Prostate gland (tissue), 2 donors: ENCODE measurements around the gene AGBL3. TPM values are rescaled to one million over a fixed set of nuclear protein-coding genes. Genes with fewer than 3 reads are reported as not detected.

Experiments
- DNase-seq: peaks from one replicate; pipeline ENCODE4 v3.0.0-alpha.2; 2019; ENCODE audit warnings: low spot score
- H3K27ac ChIP-seq, 2 donors: fragments of 200-600 bp; sonication (generic); 2 replicates each; pipeline ENCODE4 v1.5.1; 2017 to 2019
- H3K27me3 ChIP-seq: fragments of 200-600 bp; sonication (generic); replicated peaks from 2 replicates; pipeline ENCODE4 v1.5.1; 2019; ENCODE audit not compliant: insufficient read depth
- H3K36me3 ChIP-seq, 2 donors: fragments of 200-600 bp; sonication (generic); 1 replicate in 1 of 2; 2 replicates in 1 of 2; pipeline versions ENCODE4 v1.5.1 to v1.8.1; 2017 to 2019
- H3K4me1 ChIP-seq: fragments of 200-600 bp; sonication (generic); replicated peaks from 2 replicates; pipeline ENCODE4 v1.5.1; 2019
- H3K4me3 ChIP-seq, 2 donors: fragments of 200-600 bp; sonication (generic); 2 replicates each; pipeline ENCODE4 v1.5.1; 2017 to 2019
- H3K9me3 ChIP-seq: fragments of 200-600 bp; sonication (generic); 2 replicates; pipeline ENCODE4 v1.5.1; 2017
- CTCF ChIP-seq, 4 experiments: fragments of 200-600 bp in 2 of 4; fragments of 450-650 bp in 2 of 4; sonication (generic) in 2 of 4; IDR thresholded peaks; 1 replicate in 3 of 4; 2 replicates in 1 of 4; pipeline ENCODE4 v1.5.1; 2016 to 2019; ENCODE audit warnings: antibody characterized with exemption in 4 of 4, mild to moderate bottlenecking in 2 of 4, moderate library complexity in 2 of 4
- POLR2A ChIP-seq: fragments of 450-650 bp; IDR thresholded peaks from one replicate; pipeline ENCODE4 v1.6.1; 2016; ENCODE audit warnings: antibody characterized with exemption, mild to moderate bottlenecking
- POLR2AphosphoS5 ChIP-seq: sonication (generic); formaldehyde crosslinking; IDR thresholded peaks from one replicate; pipeline ENCODE4 v1.6.1; 2017; ENCODE audit warnings: antibody characterized with exemption
- WGBS: methylation state at CpG from one replicate; pipeline ENCODE4 v1.1.5; 2018; 5-methylcytosine and 5-hydroxymethylcytosine counted together
- intact Hi-C: fragments of 100-400 bp; cut with DNase I; formaldehyde crosslinking; loops from one replicate; pipeline ENCODE4 v1.14.2; 2022
- total RNA-seq, 2 donors: library from RNA; depleted of rRNA; stranded (reverse); fragments of >200 nt; gene quantifications; one replicate each; pipeline ENCODE4 v1.1.0, GENCODE V29; 2016

AGBL3 gene
- total RNA-seq, 2 donors from 2014 or later, result 1.4 to 2.6 TPM

- Histone ChIP-seq H3K27ac (no peak overlapping the region), H3K4me3 (no peak overlapping the region), H3K4me1 (no peaks in the 10 kb centered on the region), H3K27me3 (no peaks in the 10 kb centered on the region), H3K9me3 (no peaks in the 10 kb centered on the region), H3K36me3 (peaks cover 0 to 3% of the 10 kb centered on the region in 2 donors)
- TF ChIP-seq POLR2A (no peak), POLR2AphosphoS5 (no peak), CTCF (IDR thresholded peaks at IDR 0.05) (no peak)
- 95% methylated on average over 2 of the region's 2 CpGs for WGBS
- DNase-seq, result no peak
- intact Hi-C loops, result no loop called here
Observed at GRCh38 chr7:134993877-134994456, 7.7 kb downstream of the AGBL3 start.

- no peak overlapping the region for H3K27ac ChIP-seq
- no peak overlapping the region for H3K4me3 ChIP-seq
- WGBS, result 76% methylated on average over 6 of the region's 6 CpGs
- TF ChIP-seq POLR2AphosphoS5 (no peak), CTCF (IDR thresholded peaks at IDR 0.05) (no peak), POLR2A (no peak)
- no peak for DNase-seq
- H3K4me1 ChIP-seq, result no peaks in the 10 kb centered on the region
- intact Hi-C loops, result no loop called here
- no peaks in the 10 kb centered on the region for H3K27me3 ChIP-seq
- no peaks in the 10 kb centered on the region for H3K9me3 ChIP-seq
- H3K36me3 ChIP-seq, result peaks cover 0 to 3% of the 10 kb centered on the region in 2 donors
Observed at GRCh38 chr7:134995239-134996096, 9.2 kb downstream of the AGBL3 start.

- TF ChIP-seq POLR2A (no peak), POLR2AphosphoS5 (no peak), CTCF (IDR thresholded peaks at IDR 0.05) (no peak)
- Histone ChIP-seq H3K36me3 (peaks cover 0 to 3% of the 10 kb centered on the region in 2 donors), H3K4me1 (no peaks in the 10 kb centered on the region), H3K9me3 (no peaks in the 10 kb centered on the region), H3K27me3 (no peaks in the 10 kb centered on the region), H3K27ac (no peak overlapping the region), H3K4me3 (no peak overlapping the region)
- 42% methylated on average over 2 of the region's 2 CpGs for WGBS
- DNase-seq, result no peak
- intact Hi-C loops, result no loop called here
Observed at GRCh38 chr7:134996097-134996550, 9.8 kb downstream of the AGBL3 start.

DNA sequence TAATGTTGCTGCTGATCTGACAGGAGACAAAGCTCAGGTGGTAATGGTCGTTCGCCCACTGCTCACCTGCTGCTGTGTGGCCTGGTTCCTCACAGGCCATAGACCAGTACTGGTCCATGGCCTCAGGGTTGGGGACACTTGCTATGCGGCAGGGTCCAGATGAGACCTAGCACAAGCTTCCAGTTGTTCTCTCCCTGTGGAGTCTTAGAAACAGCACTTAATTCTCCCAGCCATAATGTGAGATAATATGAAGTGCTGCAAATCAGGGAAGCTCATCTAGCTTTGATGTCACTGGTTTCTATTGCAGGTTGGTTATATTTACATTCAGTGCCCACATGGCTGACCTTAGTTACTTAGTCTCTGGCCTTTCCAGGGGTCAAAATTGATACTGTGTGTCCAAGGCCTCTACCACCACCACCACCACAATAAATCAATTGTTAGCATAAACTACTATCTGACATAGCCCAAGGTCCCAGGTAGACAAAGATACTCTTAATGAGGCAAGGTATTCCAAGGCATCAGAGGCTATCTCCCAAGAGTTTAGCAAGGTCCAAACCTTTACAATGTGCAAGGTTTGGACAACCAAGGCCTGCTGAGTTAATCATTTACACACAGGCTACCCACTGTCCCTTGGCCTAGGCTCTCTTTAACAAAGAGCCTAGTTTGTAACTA is 11.0 kb downstream of the AGBL3 start:
- Histone ChIP-seq H3K4me1 (no peaks in the 10 kb centered on the region), H3K36me3 (peaks cover 0 to 3% of the 10 kb centered on the region in 2 donors), H3K27ac (no peak overlapping the region), H3K27me3 (no peaks in the 10 kb centered on the region), H3K4me3 (no peak overlapping the region), H3K9me3 (no peaks in the 10 kb centered on the region)
- no peak for DNase-seq
- TF ChIP-seq POLR2AphosphoS5 (no peak), CTCF (IDR thresholded peaks at IDR 0.05) (no peak), POLR2A (no peak)
- intact Hi-C loops, result no loop called here
- WGBS, result 95% methylated on average over 3 of the region's 3 CpGs
